ENCODE measurements around the gene EMC7.

Gene EMC7

DNA sequence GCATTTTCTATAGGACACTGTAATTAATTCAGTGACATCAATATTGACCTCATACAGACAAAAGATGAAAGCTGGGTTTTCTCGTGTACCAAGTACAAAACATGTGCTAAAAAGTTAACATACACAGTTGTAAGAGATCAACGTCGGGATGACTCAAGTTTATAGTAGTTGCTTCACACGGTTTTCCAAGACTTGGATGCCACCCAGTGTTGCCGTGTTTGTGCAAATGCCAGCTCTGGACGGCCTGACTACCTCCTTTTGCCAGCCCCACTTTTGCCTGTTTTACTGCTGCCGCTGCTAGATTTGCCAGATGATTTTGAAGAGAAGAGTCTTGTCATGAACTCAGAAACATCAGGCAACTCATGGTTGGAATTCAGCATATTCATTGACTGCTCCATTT, 17.6 kb downstream of the EMC7 start:
- no peaks in the 10 kb centered on the region for H3K9me3 ChIP-seq (ENCODE audit: control insufficient read depth, insufficient read depth, low read depth, low read length)
- no peaks in the 10 kb centered on the region for H3K27me3 ChIP-seq (ENCODE audit: control insufficient read depth, insufficient read depth, low read length)
- no peak overlapping the region for H3K27ac ChIP-seq (ENCODE audit: low read depth, low read length)
- peaks cover 27% of the 10 kb centered on the region for H3K36me3 ChIP-seq (ENCODE audit: control insufficient read depth, insufficient read depth, low read length)
- H3K4me1 ChIP-seq (ENCODE audit: control insufficient read depth, insufficient read depth, low read length): no peaks in the 10 kb centered on the region
- H3K9ac ChIP-seq (ENCODE audit: low read length): no peak overlapping the region
- no peak overlapping the region for H3K4me3 ChIP-seq (ENCODE audit: low read depth, low read length)

DNA sequence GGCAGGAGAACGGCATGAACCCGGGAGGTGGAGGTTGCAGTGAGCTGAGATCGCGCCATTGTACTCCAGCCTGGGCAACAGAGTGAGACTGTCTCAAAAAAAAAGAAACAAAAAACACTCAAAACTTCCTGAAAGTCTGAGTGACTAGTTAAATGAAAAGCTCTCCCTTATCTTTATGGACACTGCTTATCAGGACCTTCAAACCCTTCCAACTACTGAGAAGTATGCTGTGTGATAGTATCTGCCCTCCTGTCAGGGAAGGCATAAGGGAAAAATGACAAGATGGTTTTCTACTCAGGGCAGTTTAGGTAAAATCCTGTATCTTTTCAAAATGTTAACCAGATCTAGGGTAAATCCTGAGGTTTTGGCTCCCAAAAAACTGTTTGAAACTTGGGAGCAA, 21.8 kb downstream of the EMC7 start:
- Histone ChIP-seq H3K4me1 (ENCODE audit: control insufficient read depth, insufficient read depth, low read length) (no peaks in the 10 kb centered on the region), H3K4me3 (ENCODE audit: low read depth, low read length) (no peak overlapping the region), H3K9ac (ENCODE audit: low read length) (no peak overlapping the region), H3K27ac (ENCODE audit: low read depth, low read length) (no peak overlapping the region), H3K36me3 (ENCODE audit: control insufficient read depth, insufficient read depth, low read length) (peaks cover 7% of the 10 kb centered on the region), H3K9me3 (ENCODE audit: control insufficient read depth, insufficient read depth, low read depth, low read length) (no peaks in the 10 kb centered on the region), H3K27me3 (ENCODE audit: control insufficient read depth, insufficient read depth, low read length) (no peaks in the 10 kb centered on the region)

DNA sequence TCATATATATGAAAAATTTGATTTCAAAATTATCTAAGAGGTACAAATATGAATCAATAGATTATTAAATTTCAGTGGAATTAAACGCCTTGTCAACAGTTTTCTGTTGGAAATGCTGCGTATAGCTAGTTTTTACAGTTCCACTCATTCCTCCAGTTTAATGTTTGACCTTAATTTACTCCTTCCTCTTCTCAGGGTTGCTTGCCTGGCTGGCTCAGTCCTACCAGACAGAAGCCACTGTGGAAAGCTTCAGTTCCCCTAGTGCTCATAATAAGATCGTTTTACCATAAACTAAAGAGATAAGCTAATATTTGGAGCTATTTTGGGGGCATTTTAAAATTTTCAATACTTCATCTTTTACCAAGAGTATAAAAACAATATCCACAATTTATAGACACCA, 22.8 kb downstream of the EMC7 start:
- no peak overlapping the region for H3K4me3 ChIP-seq (ENCODE audit: low read depth, low read length)
- H3K9me3 ChIP-seq (ENCODE audit: control insufficient read depth, insufficient read depth, low read depth, low read length): no peaks in the 10 kb centered on the region
- H3K36me3 ChIP-seq (ENCODE audit: control insufficient read depth, insufficient read depth, low read length): peaks cover under 1% of the 10 kb centered on the region
- no peak overlapping the region for H3K9ac ChIP-seq (ENCODE audit: low read length)
- H3K27me3 ChIP-seq (ENCODE audit: control insufficient read depth, insufficient read depth, low read length): no peaks in the 10 kb centered on the region
- H3K4me1 ChIP-seq (ENCODE audit: control insufficient read depth, insufficient read depth, low read length): no peaks in the 10 kb centered on the region
- H3K27ac ChIP-seq (ENCODE audit: low read depth, low read length): no peak overlapping the region

DNA sequence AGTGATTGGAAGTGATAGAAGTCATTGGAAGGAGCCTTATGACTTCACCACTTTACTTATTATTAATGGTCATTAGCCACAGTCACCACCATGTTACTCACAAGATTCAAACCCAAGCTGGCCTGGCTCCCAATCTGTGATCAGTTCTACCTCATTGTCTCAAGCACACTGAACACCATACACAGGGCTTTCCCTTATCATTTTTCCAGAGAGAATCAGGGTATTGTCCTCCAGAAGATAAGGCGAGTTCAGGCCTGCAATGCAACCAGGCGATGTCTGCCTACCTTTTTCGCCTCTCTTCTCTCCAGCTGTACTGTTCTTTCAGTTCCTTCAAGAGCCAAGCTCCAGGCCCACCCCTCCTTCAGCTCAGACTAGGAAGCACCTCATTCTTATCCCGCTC, 24.9 kb downstream of the EMC7 start:
- no peaks in the 10 kb centered on the region for H3K36me3 ChIP-seq (ENCODE audit: control insufficient read depth, insufficient read depth, low read length)
- no peak overlapping the region for H3K4me3 ChIP-seq (ENCODE audit: low read depth, low read length)
- H3K4me1 ChIP-seq (ENCODE audit: control insufficient read depth, insufficient read depth, low read length): no peaks in the 10 kb centered on the region
- H3K9me3 ChIP-seq (ENCODE audit: control insufficient read depth, insufficient read depth, low read depth, low read length): no peaks in the 10 kb centered on the region
- no peak overlapping the region for H3K9ac ChIP-seq (ENCODE audit: low read length)
- H3K27ac ChIP-seq (ENCODE audit: low read depth, low read length): no peak overlapping the region
- no peaks in the 10 kb centered on the region for H3K27me3 ChIP-seq (ENCODE audit: control insufficient read depth, insufficient read depth, low read length)

DNA sequence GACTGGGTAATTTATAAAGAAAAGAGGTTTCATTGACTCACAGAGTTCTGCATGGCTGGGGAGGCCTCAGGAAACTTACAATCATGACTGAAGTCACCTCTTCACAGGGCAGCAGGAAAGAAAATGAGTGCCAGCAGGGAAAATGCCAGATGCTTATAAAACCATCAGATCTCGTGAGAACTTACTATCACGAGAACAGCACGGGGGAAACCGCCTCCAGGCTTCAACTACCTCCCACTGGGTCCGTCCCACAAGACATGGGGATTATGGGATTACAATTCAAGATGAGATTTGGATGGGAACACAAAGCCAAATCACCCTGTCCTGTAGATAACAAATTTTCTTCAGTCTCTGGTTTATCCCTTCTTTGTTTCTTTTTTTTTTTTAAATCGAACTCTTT, 31.7 kb downstream of the EMC7 start:
- Histone ChIP-seq H3K36me3 (ENCODE audit: control insufficient read depth, insufficient read depth, low read length) (no peaks in the 10 kb centered on the region), H3K27me3 (ENCODE audit: control insufficient read depth, insufficient read depth, low read length) (no peaks in the 10 kb centered on the region), H3K4me3 (ENCODE audit: low read depth, low read length) (no peak overlapping the region), H3K9ac (ENCODE audit: low read length) (no peak overlapping the region), H3K4me1 (ENCODE audit: control insufficient read depth, insufficient read depth, low read length) (no peaks in the 10 kb centered on the region), H3K27ac (ENCODE audit: low read depth, low read length) (no peak overlapping the region), H3K9me3 (ENCODE audit: control insufficient read depth, insufficient read depth, low read depth, low read length) (no peaks in the 10 kb centered on the region)

DNA sequence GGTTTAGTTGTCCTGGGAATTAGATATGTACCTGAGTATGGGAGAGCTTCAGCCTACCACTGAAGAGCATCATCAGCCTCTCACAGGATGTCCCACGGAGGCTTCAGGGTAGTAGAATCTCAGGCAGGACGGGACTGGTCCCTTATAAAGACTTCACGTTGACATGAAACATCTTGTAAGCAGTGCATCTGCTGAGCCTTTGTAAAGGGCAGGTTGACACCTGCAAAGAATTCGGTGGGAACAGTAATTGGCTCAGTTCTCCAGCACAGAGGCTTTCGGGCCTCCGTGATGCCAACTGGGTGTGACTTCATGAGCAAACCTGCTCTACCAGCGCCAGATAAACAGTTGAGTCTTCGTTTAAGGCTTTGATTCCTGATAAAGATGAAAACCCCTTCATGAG, 35.7 kb downstream of the EMC7 start:
- no peaks in the 10 kb centered on the region for H3K9me3 ChIP-seq (ENCODE audit: control insufficient read depth, insufficient read depth, low read depth, low read length)
- no peaks in the 10 kb centered on the region for H3K27me3 ChIP-seq (ENCODE audit: control insufficient read depth, insufficient read depth, low read length)
- H3K27ac ChIP-seq (ENCODE audit: low read depth, low read length): no peak overlapping the region
- H3K4me1 ChIP-seq (ENCODE audit: control insufficient read depth, insufficient read depth, low read length): no peaks in the 10 kb centered on the region
- no peak overlapping the region for H3K9ac ChIP-seq (ENCODE audit: low read length)
- H3K4me3 ChIP-seq (ENCODE audit: low read depth, low read length): no peak overlapping the region
- no peaks in the 10 kb centered on the region for H3K36me3 ChIP-seq (ENCODE audit: control insufficient read depth, insufficient read depth, low read length)

DNA sequence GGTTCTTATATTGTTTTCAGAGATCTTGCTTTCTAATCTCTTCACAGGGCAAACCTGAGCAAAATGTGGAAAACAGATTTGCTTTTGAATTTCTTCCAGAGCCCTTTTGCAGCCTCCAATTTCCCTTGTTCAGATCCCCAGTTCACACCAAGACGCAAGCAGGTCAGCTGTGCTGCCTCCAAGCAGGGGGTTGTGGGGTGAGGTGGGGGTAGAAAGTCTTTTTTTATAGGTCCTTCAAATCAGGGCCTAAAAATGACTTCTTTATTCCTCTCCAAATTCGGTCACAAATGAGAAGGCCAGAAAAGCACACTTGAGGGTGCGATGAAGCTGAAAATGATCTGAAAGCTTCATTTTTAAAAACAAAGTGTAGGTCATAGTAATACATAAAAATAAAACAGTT, 36.4 kb downstream of the EMC7 start:
- Histone ChIP-seq H3K9me3 (ENCODE audit: control insufficient read depth, insufficient read depth, low read depth, low read length) (no peaks in the 10 kb centered on the region), H3K27me3 (ENCODE audit: control insufficient read depth, insufficient read depth, low read length) (no peaks in the 10 kb centered on the region), H3K27ac (ENCODE audit: low read depth, low read length) (no peak overlapping the region), H3K36me3 (ENCODE audit: control insufficient read depth, insufficient read depth, low read length) (no peaks in the 10 kb centered on the region), H3K4me1 (ENCODE audit: control insufficient read depth, insufficient read depth, low read length) (no peaks in the 10 kb centered on the region), H3K4me3 (ENCODE audit: low read depth, low read length) (no peak overlapping the region), H3K9ac (ENCODE audit: low read length) (no peak overlapping the region)

DNA sequence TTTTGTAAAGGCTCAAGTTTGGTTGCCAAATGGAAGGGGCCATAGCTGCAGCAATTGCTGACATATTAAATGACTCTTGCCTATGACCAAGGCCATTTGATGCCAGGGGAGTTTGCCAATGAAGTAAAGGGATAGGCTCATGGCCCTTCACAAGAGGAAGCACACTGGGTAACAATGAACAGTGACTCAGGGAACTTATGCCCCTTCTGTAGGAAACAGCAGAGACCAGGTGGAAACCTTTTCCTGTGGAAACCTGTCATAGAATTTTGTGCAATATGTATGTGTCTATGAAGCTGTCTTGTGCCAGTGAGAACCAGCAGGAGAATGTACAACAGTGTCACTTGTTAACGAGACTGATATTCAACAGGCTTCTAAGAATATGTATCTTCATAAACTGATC, 37.2 kb downstream of the EMC7 start:
- no peak overlapping the region for H3K27ac ChIP-seq (ENCODE audit: low read depth, low read length)
- H3K4me1 ChIP-seq (ENCODE audit: control insufficient read depth, insufficient read depth, low read length): no peaks in the 10 kb centered on the region
- no peak overlapping the region for H3K9ac ChIP-seq (ENCODE audit: low read length)
- no peak overlapping the region for H3K4me3 ChIP-seq (ENCODE audit: low read depth, low read length)
- no peaks in the 10 kb centered on the region for H3K36me3 ChIP-seq (ENCODE audit: control insufficient read depth, insufficient read depth, low read length)
- no peaks in the 10 kb centered on the region for H3K9me3 ChIP-seq (ENCODE audit: control insufficient read depth, insufficient read depth, low read depth, low read length)
- H3K27me3 ChIP-seq (ENCODE audit: control insufficient read depth, insufficient read depth, low read length): no peaks in the 10 kb centered on the region

DNA sequence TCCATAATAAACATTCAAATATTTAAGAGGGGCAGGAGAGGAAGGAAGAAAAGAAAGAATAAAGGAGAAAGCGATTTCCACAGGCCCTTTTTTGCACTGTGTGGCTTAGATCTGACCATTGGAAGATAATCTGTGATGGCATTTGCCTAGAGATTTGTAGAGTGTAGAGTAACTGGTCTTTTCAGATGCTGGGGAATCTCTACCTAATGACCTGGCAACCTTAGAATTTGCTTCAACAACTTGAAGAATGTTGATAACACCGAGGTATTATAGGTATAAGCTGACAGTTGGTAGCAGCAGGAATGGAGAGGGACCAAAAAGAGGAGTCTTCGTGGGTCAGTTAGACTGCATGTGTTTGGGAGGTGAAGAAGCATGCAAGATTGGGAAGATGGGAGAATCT, 41.7 kb downstream of the EMC7 start:
- Histone ChIP-seq H3K27me3 (ENCODE audit: control insufficient read depth, insufficient read depth, low read length) (no peaks in the 10 kb centered on the region), H3K4me1 (ENCODE audit: control insufficient read depth, insufficient read depth, low read length) (no peaks in the 10 kb centered on the region), H3K4me3 (ENCODE audit: low read depth, low read length) (no peak overlapping the region), H3K36me3 (ENCODE audit: control insufficient read depth, insufficient read depth, low read length) (no peaks in the 10 kb centered on the region), H3K9me3 (ENCODE audit: control insufficient read depth, insufficient read depth, low read depth, low read length) (no peaks in the 10 kb centered on the region), H3K9ac (ENCODE audit: low read length) (no peak overlapping the region), H3K27ac (ENCODE audit: low read depth, low read length) (no peak overlapping the region)

DNA sequence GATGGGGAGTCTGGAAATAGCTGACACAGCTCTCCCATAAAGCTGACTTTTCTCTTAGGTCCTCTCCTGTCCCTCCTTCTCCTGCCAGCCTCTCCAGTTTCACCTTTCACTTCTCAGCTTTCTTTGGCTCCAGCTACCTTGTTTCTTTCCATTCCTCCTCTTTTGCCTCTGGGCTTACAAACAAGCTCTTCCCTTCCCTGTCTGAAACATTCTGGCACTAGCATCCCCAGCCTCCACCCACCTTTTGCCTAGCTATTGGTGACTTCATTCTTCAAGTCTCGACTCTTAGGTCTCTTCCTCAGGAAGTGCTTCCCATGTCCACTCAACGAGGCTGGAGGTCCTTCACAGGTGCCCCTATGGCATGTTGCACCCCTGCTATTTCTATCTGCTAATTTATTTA, 42.2 kb downstream of the EMC7 start:
- H3K36me3 ChIP-seq (ENCODE audit: control insufficient read depth, insufficient read depth, low read length): no peaks in the 10 kb centered on the region
- H3K4me3 ChIP-seq (ENCODE audit: low read depth, low read length): no peak overlapping the region
- H3K9me3 ChIP-seq (ENCODE audit: control insufficient read depth, insufficient read depth, low read depth, low read length): no peaks in the 10 kb centered on the region; the same call in 1 of the 2 replicates

DNA sequence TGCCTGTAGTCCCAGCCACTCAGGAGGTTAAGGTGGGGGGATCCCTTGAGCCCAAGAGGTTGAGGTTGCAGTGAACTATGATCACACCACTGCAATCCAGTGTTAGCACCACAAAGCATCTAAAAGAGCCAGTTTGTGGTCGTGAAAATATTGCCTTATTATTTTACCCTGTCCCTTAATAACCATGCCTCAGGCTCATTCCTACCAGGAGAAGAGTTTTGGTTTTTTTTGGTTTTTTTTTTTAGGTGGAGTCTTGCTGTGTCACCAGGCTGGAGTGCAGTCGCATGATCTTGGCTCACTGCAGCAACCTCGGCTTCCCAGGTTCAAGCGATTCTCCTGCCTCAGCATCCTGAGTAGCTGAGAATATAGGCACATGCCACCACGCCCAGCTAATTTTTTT, 44.8 kb downstream of the EMC7 start:
- Histone ChIP-seq H3K4me1 (ENCODE audit: control insufficient read depth, insufficient read depth, low read length) (no peaks in the 10 kb centered on the region), H3K36me3 (ENCODE audit: control insufficient read depth, insufficient read depth, low read length) (no peaks in the 10 kb centered on the region), H3K4me3 (ENCODE audit: low read depth, low read length) (no peak overlapping the region), H3K9ac (ENCODE audit: low read length) (no peak overlapping the region), H3K9me3 (ENCODE audit: control insufficient read depth, insufficient read depth, low read depth, low read length) (no peaks in the 10 kb centered on the region; the same call in 1 of the 2 replicates), H3K27me3 (ENCODE audit: control insufficient read depth, insufficient read depth, low read length) (no peaks in the 10 kb centered on the region), H3K27ac (ENCODE audit: low read depth, low read length) (no peak overlapping the region)

More for the DNA sequence above, 42.2 kb downstream of the EMC7 start:
- H3K27ac ChIP-seq (ENCODE audit: low read depth, low read length): no peak overlapping the region
- no peak overlapping the region for H3K9ac ChIP-seq (ENCODE audit: low read length)
- H3K27me3 ChIP-seq (ENCODE audit: control insufficient read depth, insufficient read depth, low read length): no peaks in the 10 kb centered on the region
- H3K4me1 ChIP-seq (ENCODE audit: control insufficient read depth, insufficient read depth, low read length): no peaks in the 10 kb centered on the region

Measured in HUES6 (cell line).